H1 (cell line): ENCODE results near the gene RABL6. TPM values are rescaled to one million over a fixed set of nuclear protein-coding genes. Genes with fewer than 3 reads are reported as not detected.
A peak's percentile ranks its signal among the peaks of the same experiment; 100 is the strongest.

Source experiments
- CTCF ChIA-PET: fragments of 300-600 bp; sonication (Branson Sonifier 250); formaldehyde crosslinking; loops from one replicate; lab custom pipeline; 2021; ENCODE audit not compliant: partially characterized antibody; lab: Charles Lee
- POLR2A ChIA-PET: fragments of 300-600 bp; sonication (Branson Sonifier 250); formaldehyde crosslinking; loops from one replicate; lab custom pipeline; 2021; ENCODE audit warnings: inconsistent platforms; ENCODE audit not compliant: partially characterized antibody; lab: Charles Lee
- DNase-seq, 2 experiments: peaks; one replicate each; pipeline versions ENCODE4 v3.0.0 to v3.0.0-alpha.2; 2010 to 2022; ENCODE audit warnings: low spot score in 2 of 2, low read depth in 1 of 2, mixed read lengths in 1 of 2
- FAIRE-seq: peaks from 2 replicates; lab custom pipeline; 2011; peaks lifted over from hg19 to GRCh38; lab: Jason Lieb, UNC
- H2AFZ ChIP-seq: 2 replicates; pipeline ENCODE4 v1.8.1; 2012; ENCODE audit warnings: low read length, inconsistent platforms
- H2AK5ac ChIP-seq: 2 replicates; pipeline ENCODE4 v1.6.1; 2013; ENCODE audit warnings: low read depth, low read length
- H2BK120ac ChIP-seq: replicated peaks from 2 replicates; pipeline ENCODE3; 2013; ENCODE audit warnings: low read depth, low read length, inconsistent platforms
- H2BK12ac ChIP-seq: 2 replicates; pipeline ENCODE4 v1.6.1; 2013; ENCODE audit warnings: low read depth, low read length
- H2BK15ac ChIP-seq: 2 replicates; pipeline ENCODE4 v1.6.1; 2013; ENCODE audit warnings: low read length
- H2BK20ac ChIP-seq: 2 replicates; pipeline ENCODE4 v1.6.1; 2013; ENCODE audit warnings: low read length
- H2BK5ac ChIP-seq: 2 replicates; pipeline ENCODE4 v1.6.1; 2013; ENCODE audit warnings: low read depth, low read length
- H3K14ac ChIP-seq: 2 replicates; pipeline ENCODE4 v1.6.1; 2013; ENCODE audit warnings: inconsistent platforms; ENCODE audit not compliant: insufficient read length
- H3K18ac ChIP-seq: 2 replicates; pipeline ENCODE4 v1.6.1; 2013; ENCODE audit warnings: low read length; ENCODE audit errors: extremely low read depth
- H3K23ac ChIP-seq: 2 replicates; pipeline ENCODE4 v1.6.1; 2013; ENCODE audit warnings: inconsistent platforms; ENCODE audit not compliant: insufficient read length
- H3K23me2 ChIP-seq: 2 replicates; pipeline ENCODE4 v1.6.1; 2013; ENCODE audit warnings: low read depth, low read length
- H3K27ac ChIP-seq: 2 replicates; pipeline ENCODE4 v1.6.1; 2011; ENCODE audit warnings: low read depth, low read length, inconsistent platforms
- H3K27me3 ChIP-seq, 4 experiments: replicated peaks in 1 of 4; 1 replicate in 1 of 4; 2 replicates in 3 of 4; pipeline versions ENCODE4 v1.6.1 to v1.8.1; 2011 to 2013; ENCODE audit warnings: low read length in 3 of 4, mild to moderate bottlenecking in 3 of 4, inconsistent platforms in 2 of 4, mixed read lengths in 2 of 4, moderate library complexity in 1 of 4; ENCODE audit not compliant: control insufficient read depth in 3 of 4, insufficient read depth in 3 of 4; ENCODE audit errors: extremely low read depth in 1 of 4
- H3K36me3 ChIP-seq, 4 experiments: 2 replicates each; pipeline versions ENCODE4 v1.6.1 to v1.8.1; 2011 to 2013; ENCODE audit warnings: mild to moderate bottlenecking in 4 of 4, low read length in 3 of 4, moderate library complexity in 2 of 4, control low read depth in 1 of 4, inconsistent platforms in 1 of 4; ENCODE audit not compliant: insufficient read depth in 4 of 4, control insufficient read depth in 2 of 4
- H3K4ac ChIP-seq: replicated peaks from 2 replicates; pipeline ENCODE3; 2013; ENCODE audit warnings: low read length, low read depth, mixed read lengths, inconsistent platforms; ENCODE audit not compliant: insufficient read length
- H3K4me1 ChIP-seq, 4 experiments: replicated peaks in 1 of 4; 1 replicate in 1 of 4; 2 replicates in 3 of 4; pipeline versions ENCODE4 v1.6.1 to v1.8.1; 2011 to 2013; ENCODE audit warnings: low read length in 3 of 4, inconsistent platforms in 2 of 4, mixed read lengths in 1 of 4; ENCODE audit not compliant: insufficient read depth in 4 of 4, control insufficient read depth in 3 of 4
- H3K4me2 ChIP-seq, 2 experiments: 2 replicates each; pipeline versions ENCODE4 v1.6.1 to v1.8.1; 2011 to 2013; ENCODE audit warnings: low read depth in 2 of 2, low read length in 2 of 2, control low read depth in 1 of 2, inconsistent platforms in 1 of 2, mild to moderate bottlenecking in 1 of 2; ENCODE audit not compliant: insufficient read depth in 1 of 2
- H3K4me3 ChIP-seq, 4 experiments: fragments of 200-600, 300-600 bp in 1 of 4; sonication (generic), shearing (Covaris generic), sonication (Bioruptor Twin) in 1 of 4; 2 replicates each; pipeline versions ENCODE4 v1.5.1 to v1.8.1; 2011 to 2016; ENCODE audit warnings: low read length in 4 of 4, low read depth in 3 of 4, control low read depth in 2 of 4, inconsistent platforms in 2 of 4, mild to moderate bottlenecking in 2 of 4, mixed read lengths in 1 of 4, moderate library complexity in 1 of 4; ENCODE audit not compliant: insufficient read depth in 2 of 4; ENCODE audit errors: extremely low read depth in 1 of 4
- H3K56ac ChIP-seq: replicated peaks from 2 replicates; pipeline ENCODE3; 2013; ENCODE audit warnings: low read depth, mild to moderate bottlenecking, mixed read lengths, low read length, inconsistent platforms; ENCODE audit not compliant: insufficient read length
- H3K79me1 ChIP-seq: 2 replicates; pipeline ENCODE4 v1.6.1; 2013; ENCODE audit warnings: low read depth, low read length, control low read depth
- H3K79me2 ChIP-seq, 2 experiments: 2 replicates each; pipeline versions ENCODE4 v1.6.1 to v1.8.1; 2012 to 2013; ENCODE audit warnings: low read length in 2 of 2, mild to moderate bottlenecking in 2 of 2, inconsistent platforms in 1 of 2; ENCODE audit not compliant: insufficient read depth in 2 of 2, control insufficient read depth in 1 of 2
- H3K9ac ChIP-seq, 4 experiments: replicated peaks in 1 of 4; 1 replicate in 1 of 4; 2 replicates in 3 of 4; pipeline versions ENCODE4 v1.6.1 to v1.8.1; 2011 to 2013; ENCODE audit warnings: low read depth in 3 of 4, low read length in 3 of 4, control low read depth in 2 of 4, mild to moderate bottlenecking in 2 of 4, moderate library complexity in 2 of 4, inconsistent platforms in 1 of 4; ENCODE audit errors: extremely low read depth in 1 of 4
- H3K9me3 ChIP-seq, 2 experiments: 2 replicates each; pipeline versions ENCODE4 v1.6.1 to v1.8.1; 2012 to 2013; ENCODE audit warnings: mild to moderate bottlenecking in 2 of 2, moderate library complexity in 2 of 2, control low read depth in 1 of 2, inconsistent platforms in 1 of 2, low read depth in 1 of 2, low read length in 1 of 2, mixed read lengths in 1 of 2; ENCODE audit not compliant: insufficient read depth in 2 of 2
- H4K20me1 ChIP-seq, 2 experiments: replicated peaks in 1 of 2; 2 replicates each; pipeline versions ENCODE3 to v1.8.1; 2011 to 2013; ENCODE audit warnings: inconsistent platforms in 2 of 2, low read length in 2 of 2, mild to moderate bottlenecking in 1 of 2; ENCODE audit not compliant: insufficient read depth in 2 of 2, control insufficient read depth in 1 of 2
- H4K5ac ChIP-seq: 2 replicates; pipeline ENCODE4 v1.6.1; 2013; ENCODE audit warnings: low read length, low read depth, mixed read lengths, inconsistent platforms; ENCODE audit not compliant: insufficient read length
- H4K8ac ChIP-seq: 2 replicates; pipeline ENCODE4 v1.8.0; 2013; ENCODE audit warnings: mild to moderate bottlenecking, moderate library complexity, low read length, inconsistent platforms; ENCODE audit not compliant: insufficient read depth; ENCODE audit errors: extremely low read depth
- H4K91ac ChIP-seq: replicated peaks from 2 replicates; pipeline ENCODE3; 2013; ENCODE audit warnings: low read length, mixed read lengths, inconsistent platforms; ENCODE audit not compliant: insufficient read length
- NRF1 ChIP-seq: IDR thresholded peaks from 2 replicates; pipeline ENCODE4 v1.6.1; 2011; ENCODE audit warnings: mild to moderate bottlenecking, low read depth, low read length, improper control_type of control experiment
- POLR2AphosphoS5 ChIP-seq: IDR thresholded peaks from 2 replicates; pipeline ENCODE4 v1.6.1; 2011; ENCODE audit warnings: low read depth, low read length
- WGBS, 2 experiments: shearing (Covaris generic) in 1 of 2; methylation state at CpG; one replicate each; pipeline versions ENCODE4 v1.1.6 to v1.1.7; 2013 to 2015; ENCODE audit warnings: low lambda C conversion rate in 2 of 2, mixed read lengths in 2 of 2, inconsistent platforms in 1 of 2, low coverage in 1 of 2, missing lambda C conversion rate in 1 of 2; ENCODE audit not compliant: insufficient replicate concordance in 2 of 2, insufficient coverage in 1 of 2, insufficient read length in 1 of 2; ENCODE audit errors: extremely low coverage in 1 of 2, missing lambda C conversion rate in 1 of 2; 5-methylcytosine and 5-hydroxymethylcytosine counted together
- polyA plus RNA-seq, 7 experiments: library from polyadenylated mRNA; depleted of rRNA in 3 of 7; stranded (reverse) in 5 of 7; unstranded in 2 of 7; fragments of >200 nt in 5 of 7; fragments of 200-250 nt in 2 of 7; gene quantifications; 1 replicate in 5 of 7; 2 replicates in 1 of 7; 4 replicates in 1 of 7; pipeline versions ENCODE4 v1.2.1 to v1.2.3, GENCODE V29; 2011 to 2013; ENCODE audit warnings: missing spikeins in 2 of 7, mixed read lengths in 2 of 7
- total RNA-seq: library from RNA; stranded (reverse); fragmentation: NEBNext Ultra II Directional; extraction: Animal tissue kit (Norgen Biotek cat#: 25700); gene quantifications from 2 replicates; pipeline ENCODE4 v1.2.1, GENCODE V29; 2021

The RABL6 gene
- total and polyA plus RNA-seq, 2 of the 8 experiments (the other 6 are each of a cell fraction or from before 2014, with no cell fraction given): 70.1 to 130 TPM

GRCh38 chr9:136849960-136850865 lies 42.5 kb downstream of the RABL6 start:
- Histone ChIP-seq H3K9ac (peak overlapping the region in 2 of 4 experiments; percentile 45 to 55; a peak in 1 of 7 replicates), H2AFZ (no peak overlapping the region), H3K56ac (no peak overlapping the region)

More at GRCh38 chr9:136849960-136850865, 42.5 kb downstream of the RABL6 start:
- H3K79me2 ChIP-seq: no peaks in the 10 kb centered on the region
- no peaks in the 10 kb centered on the region for H3K9me3 ChIP-seq
- TF ChIP-seq POLR2AphosphoS5: peak; percentile 46; the same call in 1 of the 2 replicates
- no peak for TF ChIP-seq NRF1
- H3K4me1 ChIP-seq: peaks cover 0 to 18% (median 8%) of the 10 kb centered on the region in 4 experiments; a peak in 5 of 7 replicates
- peaks cover 0 to 7% (median 3%) of the 10 kb centered on the region in 4 experiments; a peak in 4 of 8 replicates for H3K36me3 ChIP-seq
- H2AK5ac ChIP-seq: no peak overlapping the region
- peak overlapping the region; percentile 67 for H3K27ac ChIP-seq
- WGBS, 2 experiments: 76% methylated on average over 43 of the region's 43 CpGs; no CpG with 5 or more reads in 1 of the 2 experiments
- POLR2A ChIA-PET: interaction anchor here (0.6 to 16.2 kb wide), 7 partner anchors 11 to 74 kb away, joined by 3 to 248 read pairs (median 4); partner anchors contain the start of genes AJM1 and EDF1
- H3K4ac ChIP-seq: no peak overlapping the region
- H2BK20ac ChIP-seq: no peak overlapping the region
- peaks cover 13% of the 10 kb centered on the region for H3K23me2 ChIP-seq
- no peak overlapping the region for H3K23ac ChIP-seq
- peak overlapping the region; percentile 15 for H4K5ac ChIP-seq
- H2BK5ac ChIP-seq: peak overlapping the region; percentile 98; the same call in 1 of the 2 replicates
- no peak overlapping the region; the same call in 1 of the 2 replicates for H2BK15ac ChIP-seq
- peaks cover 7 to 8% of the 10 kb centered on the region in 2 experiments for H4K20me1 ChIP-seq
- DNase-seq (no peak), FAIRE-seq (no peak)
- H3K4me2 ChIP-seq: peak overlapping the region; percentile 75 to 98
- CTCF ChIA-PET: interaction anchor here (1.5 kb wide), 1 partner anchor 9 kb away, joined by 5 read pairs; no protein-coding TSS in a partner anchor
- H2BK120ac ChIP-seq: no peak overlapping the region
- H2BK12ac ChIP-seq: peak overlapping the region; percentile 1; the same call in 1 of the 2 replicates
- H3K79me1 ChIP-seq: no peaks in the 10 kb centered on the region; the same call in 1 of the 2 replicates
- H3K4me3 ChIP-seq: peak overlapping the region; percentile 56 to 89 (median 72)
- H3K27me3 ChIP-seq: peaks cover 2 to 12% (median 7%) of the 10 kb centered on the region in 4 experiments; a peak in 6 of 7 replicates
- H3K14ac ChIP-seq: no peak overlapping the region
- H3K18ac ChIP-seq: peak overlapping the region; percentile 19; the same call in 1 of the 2 replicates
- no peak overlapping the region for H4K91ac ChIP-seq
- H4K8ac ChIP-seq: no peak overlapping the region; the same call in 1 of the 2 replicates
